ENCODE data around the gene ARHGAP24.

ARHGAP24 gene

DNA sequence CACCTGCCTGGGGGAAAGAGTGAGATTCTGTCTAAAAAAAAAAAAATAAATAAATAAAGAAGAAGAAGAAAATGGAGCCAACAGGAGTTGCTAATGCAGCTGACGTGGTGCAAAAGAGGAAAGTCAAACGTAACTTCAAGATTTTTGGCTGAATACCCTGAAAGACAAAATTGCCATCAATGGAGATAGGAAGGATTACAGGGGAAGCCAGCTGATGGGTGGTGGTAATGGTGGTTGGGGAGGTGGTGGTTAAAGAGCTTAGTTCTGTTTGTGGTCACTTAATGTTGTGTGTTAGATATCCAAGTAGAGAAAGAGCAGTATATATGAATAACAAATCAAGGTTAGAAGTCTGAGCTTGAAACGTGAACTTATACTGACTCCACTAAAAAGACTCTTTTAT lies 225.4 kb downstream of the ARHGAP24 start:
- DNase-seq (ENCODE audit: low spot score) = no peak

DNA sequence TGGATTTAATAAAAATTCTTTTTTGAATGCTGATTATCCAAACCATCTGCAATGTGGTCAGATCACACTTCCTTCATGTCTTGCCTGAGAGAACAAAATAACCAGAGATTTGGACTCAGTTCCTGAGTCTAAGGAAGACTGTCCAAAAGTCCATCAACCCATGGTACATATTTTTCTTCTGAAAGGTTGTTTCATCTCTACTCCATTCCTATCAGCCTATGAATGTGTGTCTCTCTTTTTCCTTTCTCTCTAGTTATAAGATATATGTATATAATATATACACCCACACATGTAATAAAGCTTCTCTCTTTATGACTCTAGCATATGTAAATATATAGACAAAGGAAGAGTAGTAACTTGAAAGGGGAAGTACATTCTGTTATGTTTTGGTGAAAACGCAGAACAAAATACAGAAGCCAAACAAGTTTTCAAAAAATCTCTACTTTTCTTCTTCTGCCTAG lies 226.9 kb downstream of the ARHGAP24 start:
- DNase-seq (ENCODE audit: low spot score) = no peak

DNA sequence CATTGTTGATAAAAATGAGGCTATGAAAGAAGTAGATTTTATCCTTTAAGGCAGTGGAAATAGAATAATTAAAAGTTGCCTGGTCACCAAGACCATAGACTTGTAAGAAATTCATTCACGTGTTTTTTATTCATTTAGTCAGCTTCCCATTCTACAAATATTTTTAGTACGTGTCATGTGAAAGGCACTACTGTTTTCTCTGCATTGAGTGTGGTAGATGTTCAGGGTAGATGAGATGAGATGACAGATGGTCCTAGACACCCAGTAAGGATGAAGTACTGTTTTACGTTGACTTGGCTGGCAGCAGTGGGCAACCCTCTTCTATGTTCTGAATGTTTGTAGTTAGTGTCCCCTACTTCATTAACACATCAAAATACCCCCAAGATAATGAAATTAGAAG lies 228.1 kb downstream of the ARHGAP24 start:
- DNase-seq (ENCODE audit: low spot score) = peak; percentile 93

DNA sequence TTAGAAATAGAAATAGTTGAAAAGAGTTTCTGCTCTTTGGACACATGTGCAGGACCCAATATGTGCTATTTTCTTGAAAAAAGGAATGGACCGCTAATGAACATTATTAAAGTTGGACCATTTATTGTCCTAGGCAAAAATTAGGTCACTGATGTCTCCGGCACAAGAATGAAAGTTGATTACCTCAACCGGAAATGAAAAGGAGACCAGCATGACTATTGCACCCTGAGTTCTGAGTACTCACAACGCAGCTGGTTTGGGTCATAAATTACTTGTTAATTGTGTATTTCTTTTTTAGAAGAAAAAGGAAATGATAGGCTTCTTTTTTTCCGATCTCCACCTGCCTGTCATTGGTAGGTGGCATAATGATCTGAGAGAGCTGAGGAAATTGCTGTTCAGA lies 232.7 kb downstream of the ARHGAP24 start:
- no peak for DNase-seq (ENCODE audit: low spot score)

DNA sequence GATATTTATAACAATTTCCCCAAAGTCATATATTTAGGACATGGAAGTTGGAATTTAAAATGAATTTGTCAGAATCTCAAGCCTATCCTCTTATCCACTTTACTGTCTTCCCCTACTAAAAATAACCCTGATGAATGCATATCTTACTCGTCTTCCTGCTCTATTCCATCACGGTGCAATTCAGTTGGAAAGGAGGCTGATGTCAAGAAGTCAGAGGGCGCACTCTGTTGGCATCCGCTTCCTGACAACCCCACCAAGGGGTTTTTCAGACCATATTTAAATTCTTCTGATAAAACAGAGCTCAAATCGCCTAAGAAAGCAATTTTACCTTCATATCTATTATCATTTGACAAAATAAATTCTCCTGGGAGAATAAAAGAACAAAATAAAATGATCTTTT lies 233.5 kb downstream of the ARHGAP24 start:
- peak; percentile 27 for DNase-seq (ENCODE audit: low spot score)

DNA sequence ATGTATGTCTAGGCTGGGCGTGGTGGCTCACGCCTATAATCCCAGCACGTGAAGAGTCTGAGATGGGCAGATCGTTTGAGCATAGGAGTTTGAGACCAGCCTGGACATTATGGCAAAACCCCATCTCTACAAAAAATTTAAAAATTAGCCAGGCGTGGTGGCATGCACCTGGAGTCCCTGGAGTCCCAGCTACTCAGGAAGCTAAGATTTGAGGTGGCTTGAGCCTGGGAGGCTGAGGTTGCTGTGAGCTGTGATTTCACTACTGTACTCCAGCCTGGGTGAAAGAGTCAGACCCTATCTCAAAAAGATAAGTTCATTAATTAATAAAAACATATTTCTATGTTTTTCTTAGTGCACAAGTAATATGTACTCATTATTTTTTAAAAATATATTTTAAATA lies 238.1 kb downstream of the ARHGAP24 start:
- DNase-seq (ENCODE audit: low spot score) = no peak

DNA sequence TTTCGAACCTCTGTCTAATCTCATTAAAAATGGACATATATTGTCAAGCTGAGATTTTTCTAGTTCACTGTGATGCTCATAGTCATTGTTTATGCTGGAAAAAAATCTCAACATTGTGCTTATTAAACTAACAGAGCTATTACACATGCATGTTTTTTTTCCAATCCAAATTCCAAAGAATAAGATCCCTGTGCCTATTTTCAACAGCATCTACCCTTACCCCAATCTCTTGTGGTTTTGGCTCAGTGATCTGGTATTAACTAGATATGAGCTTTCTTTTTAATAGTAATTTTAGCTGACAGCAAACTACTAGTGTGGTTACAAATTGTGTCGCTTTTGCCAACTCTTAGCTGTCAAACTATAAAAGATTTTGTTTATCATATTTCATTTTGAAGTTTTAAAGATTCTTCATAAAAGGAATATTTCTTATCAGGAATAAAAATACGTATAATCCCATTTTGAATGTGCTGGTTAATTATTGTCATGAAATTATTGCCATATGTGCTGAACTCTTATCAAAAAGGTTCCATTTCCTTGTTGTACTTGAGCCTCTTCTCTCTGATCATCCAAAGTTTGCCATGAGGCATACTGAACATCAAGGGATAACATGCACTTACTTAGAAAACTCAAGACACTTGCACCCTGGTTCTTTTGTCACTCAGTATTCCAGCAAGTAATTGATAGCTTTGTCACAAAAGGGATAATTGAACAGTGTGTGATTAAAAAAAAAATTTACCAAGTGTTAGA lies 241.2 kb downstream of the ARHGAP24 start:
- DNase-seq (ENCODE audit: low spot score) = no peak

DNA sequence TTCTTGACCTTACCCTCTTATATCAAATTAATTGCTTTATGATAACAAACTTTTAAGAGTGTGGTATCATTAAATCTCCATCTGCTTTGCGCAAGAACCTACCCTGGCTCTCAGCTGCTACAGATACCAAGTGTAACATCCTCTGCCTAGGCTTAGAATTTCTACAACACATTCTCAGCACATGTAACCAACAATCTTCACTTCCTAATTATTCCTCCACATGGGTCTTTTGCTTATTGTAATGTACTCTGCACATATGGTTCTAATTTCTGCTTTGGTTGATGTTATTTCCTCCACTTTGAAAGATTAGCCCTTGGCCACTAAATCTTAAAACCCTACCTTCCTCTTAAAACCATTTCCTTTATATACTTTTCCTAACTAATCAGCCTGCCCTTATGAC lies 242.4 kb downstream of the ARHGAP24 start:
- DNase-seq (ENCODE audit: low spot score) = no peak

DNA sequence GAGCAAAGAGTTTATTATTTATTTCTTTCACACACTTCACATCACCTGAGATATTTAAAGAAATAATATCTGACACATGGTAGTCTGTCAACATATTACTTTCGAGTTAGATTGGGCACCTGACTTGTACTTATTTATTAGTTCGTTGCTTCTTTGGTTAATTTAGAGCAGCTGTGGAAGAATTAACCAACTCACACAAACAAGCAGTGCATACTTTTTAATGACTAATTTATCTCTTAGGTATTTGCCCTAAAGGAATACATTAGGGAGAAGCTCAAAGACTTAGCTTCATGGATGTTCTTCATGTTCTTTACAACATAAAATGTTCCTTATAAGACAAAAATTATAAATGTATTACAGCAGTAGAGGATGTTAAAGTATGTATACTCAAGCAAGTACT lies 242.9 kb downstream of the ARHGAP24 start:
- DNase-seq (ENCODE audit: low spot score) = no peak

DNA sequence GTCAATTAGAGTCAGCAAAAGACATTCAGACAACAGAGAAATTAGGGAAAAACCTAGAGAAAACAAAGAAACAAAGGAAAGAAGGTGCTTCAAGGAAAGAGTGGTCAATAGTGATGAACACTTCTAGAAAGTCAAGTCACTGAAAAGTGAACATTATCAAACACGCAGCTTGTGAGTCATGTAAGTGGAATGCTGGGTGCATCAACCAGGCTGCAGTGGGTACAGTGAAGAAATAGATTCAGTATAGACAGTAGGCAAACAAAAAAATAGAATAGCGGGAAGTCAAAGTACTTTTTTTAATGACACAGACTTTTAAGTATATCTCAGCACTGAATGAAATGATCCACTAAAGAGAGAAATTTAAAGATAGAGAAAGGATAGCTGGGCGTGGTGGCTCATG lies 245.8 kb downstream of the ARHGAP24 start:
- DNase-seq (ENCODE audit: low spot score) = peak; percentile 51

DNA sequence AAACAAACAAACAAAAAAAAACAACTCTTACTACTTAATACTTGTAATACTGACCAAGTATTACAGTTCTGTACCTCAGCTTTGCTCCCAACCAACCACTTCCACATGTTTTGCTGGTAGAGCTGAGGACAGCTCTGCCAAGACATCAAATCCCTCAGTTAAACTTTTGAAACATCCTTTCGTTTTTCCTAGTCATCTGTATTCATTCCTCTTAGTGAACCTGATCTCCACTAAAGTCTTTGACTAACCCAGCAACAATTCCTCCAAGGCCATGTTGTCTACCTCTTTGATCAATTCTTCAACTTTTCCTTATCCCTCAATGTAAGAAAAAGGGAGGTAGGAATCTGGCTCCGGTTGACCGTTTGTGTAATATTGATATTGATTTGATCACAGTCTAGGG lies 247.5 kb downstream of the ARHGAP24 start:
- no peak for DNase-seq (ENCODE audit: low spot score)

DNA sequence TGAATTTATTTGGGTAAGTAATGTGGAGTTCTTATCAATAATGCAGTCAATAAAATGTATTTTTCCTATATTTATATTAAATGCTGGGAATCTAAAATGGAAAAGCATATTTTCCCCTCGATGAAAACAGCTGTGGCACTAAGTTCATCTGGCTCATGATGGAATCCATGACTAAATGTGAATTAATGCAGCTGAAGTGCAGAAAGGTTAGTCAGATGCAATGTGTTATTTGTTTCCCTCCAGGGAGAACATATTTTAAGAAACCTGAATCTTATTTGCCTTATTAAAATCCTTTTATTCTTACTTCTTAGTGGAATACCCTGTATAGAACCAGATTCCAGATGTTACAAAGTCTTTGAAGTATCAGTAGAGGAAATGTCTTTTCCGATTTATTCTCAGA lies 247.9 kb downstream of the ARHGAP24 start:
- DNase-seq (ENCODE audit: low spot score) = no peak

DNA sequence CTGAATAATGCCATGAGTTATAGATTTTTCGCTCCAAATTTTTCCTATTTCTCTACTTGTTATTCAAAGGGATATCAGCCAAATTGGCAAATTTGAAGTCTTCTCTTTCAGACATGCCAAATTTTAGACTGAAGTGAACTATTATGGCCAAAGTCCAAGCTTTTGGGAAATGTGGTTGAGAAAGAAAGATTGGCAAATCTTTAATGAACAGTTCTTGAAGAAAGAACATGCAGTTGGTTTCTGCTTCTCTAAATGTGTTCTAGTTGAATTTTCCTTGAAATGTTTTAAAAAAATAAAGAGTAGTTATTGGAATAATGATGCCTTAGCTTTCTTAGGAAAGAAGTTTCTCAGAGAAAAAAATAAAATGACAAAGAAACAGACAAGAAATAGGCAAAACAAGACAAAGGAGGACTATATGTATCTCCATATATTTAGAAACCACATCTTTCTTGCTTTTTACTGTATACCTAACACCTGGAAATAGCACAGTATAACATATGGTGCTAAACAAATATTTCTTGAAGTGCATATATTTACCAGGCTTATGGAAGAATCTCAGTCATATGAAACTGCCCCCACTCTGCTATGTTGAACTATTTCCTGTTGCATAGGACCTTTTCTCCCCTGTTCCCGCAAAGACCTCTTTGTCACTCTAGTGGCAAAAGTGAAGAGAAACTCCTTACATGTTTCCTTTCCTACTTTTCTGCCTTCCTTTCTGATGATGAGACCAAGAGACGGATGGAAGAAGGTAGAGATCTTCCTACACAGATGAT lies 250.0 kb downstream of the ARHGAP24 start:
- no peak for DNase-seq (ENCODE audit: low spot score)

DNA sequence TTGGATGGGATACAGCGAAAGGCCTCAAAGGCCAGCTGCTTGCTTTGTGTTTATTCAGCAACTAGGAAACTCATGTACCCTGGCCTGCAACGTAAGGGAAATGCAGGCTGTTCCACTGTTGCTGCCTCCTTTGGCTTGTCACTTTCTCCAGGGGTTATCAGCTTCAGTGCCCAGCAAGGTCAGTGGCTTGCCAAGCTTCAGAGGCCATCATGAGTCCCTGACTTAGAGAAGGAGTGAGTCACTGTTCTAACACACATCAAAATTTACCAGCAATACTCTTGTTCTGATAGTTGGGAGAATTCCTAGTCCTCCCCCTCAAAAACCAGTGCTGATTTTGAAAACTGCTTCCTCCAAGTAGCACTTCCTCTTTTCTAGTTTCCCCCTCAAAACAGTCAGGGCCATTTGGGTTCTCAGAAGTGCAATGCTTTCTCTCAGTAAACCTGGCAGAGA lies 250.8 kb downstream of the ARHGAP24 start:
- no peak for DNase-seq (ENCODE audit: low spot score)

DNA sequence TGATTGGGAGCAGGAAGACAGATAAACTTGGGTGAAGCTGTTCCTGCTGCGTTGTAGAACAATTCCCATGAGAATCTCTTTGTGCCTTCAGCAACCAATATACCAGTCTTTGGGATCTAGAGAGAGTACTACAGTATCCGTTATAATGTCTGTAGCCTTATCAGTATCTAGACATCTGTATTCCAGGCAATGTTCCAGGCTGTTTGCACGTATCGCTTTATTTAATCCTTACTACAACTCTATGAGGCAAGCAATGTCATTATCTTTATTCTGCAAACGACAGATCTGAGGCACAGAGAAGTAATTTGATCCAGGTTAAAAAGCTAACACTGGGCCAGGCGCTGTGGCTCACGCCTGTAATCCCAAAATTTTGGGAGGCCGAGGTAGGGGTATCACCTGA lies 251.6 kb downstream of the ARHGAP24 start:
- no peak for DNase-seq (ENCODE audit: low spot score)

DNA sequence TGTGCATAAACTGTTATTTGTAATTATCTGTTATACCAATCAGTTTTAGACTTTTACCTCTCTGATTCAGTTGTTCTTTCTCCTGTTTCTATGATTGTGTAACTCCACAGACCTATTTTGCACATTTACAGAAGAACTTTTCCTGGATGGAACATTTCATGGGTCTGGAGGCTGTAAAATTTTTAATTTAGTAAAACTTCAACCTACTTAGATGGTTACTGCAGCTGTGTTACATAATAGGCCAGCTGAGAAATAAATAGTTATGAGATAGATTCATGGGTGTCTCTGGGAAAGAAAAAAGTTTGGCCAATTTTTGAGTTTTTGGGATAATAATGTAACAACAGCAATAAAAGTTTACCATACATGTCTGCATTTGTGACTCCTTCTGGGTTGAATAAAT lies 253.5 kb downstream of the ARHGAP24 start:
- DNase-seq (ENCODE audit: low spot score) = no peak

DNA sequence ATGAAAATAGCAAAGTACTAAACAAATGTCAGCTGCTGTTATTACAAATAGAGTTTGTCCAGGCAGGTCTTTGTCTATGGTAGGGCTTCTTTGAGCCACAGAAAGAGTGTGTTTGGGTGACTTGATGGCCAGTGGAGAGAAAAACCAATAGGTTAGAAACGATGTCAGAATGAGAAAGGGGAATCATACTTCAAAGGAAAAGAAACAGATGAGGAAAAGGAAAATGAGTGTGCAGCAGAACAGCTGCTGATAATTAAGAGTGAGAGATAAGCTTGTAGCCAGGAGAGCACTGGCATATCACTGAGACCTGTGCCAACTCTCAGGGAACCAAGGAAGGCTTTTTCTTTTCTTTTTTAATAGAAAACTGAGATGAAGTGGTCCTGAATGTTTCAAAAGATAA lies 257.2 kb downstream of the ARHGAP24 start:
- no peak for DNase-seq (ENCODE audit: low spot score)

DNA sequence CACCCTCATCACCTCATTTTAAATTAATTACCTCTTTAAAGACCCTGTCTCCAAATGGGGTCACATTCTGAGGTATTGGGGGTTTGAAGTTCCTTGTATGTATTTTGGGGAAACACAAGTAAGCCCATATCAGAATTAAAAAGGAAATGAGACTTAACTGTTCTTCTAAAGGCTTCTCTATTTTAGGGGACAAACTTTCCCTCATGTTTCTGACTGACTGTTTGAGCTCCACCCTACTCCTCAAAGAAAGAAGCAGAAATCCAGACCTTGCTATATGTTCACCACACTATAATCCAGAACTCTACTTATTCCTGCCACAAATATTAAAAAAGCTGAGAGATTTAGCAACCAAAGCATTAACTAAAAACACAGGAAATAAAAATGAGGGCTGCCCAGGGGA lies 258.8 kb downstream of the ARHGAP24 start:
- DNase-seq (ENCODE audit: low spot score) = no peak

DNA sequence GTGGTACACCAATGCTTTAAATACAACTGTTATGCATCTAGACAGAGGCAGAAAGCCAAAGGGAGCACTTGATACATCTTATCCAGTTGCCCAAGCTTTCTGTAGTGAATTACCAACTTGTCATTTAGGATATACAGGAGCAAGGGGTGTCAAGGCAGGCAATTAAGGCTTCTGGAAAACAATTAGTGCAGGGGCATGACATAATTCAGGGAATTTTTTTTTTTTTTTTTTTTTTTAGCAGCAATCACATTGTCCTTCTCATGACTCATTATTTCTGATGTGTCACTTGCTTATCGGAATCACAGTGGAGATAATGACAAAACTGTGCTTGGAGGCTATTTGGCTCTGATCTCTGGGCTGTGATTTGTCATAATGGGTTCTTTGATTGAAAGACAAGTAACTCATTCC lies 259.5 kb downstream of the ARHGAP24 start:
- peak; percentile 56 for DNase-seq (ENCODE audit: low spot score)

DNA sequence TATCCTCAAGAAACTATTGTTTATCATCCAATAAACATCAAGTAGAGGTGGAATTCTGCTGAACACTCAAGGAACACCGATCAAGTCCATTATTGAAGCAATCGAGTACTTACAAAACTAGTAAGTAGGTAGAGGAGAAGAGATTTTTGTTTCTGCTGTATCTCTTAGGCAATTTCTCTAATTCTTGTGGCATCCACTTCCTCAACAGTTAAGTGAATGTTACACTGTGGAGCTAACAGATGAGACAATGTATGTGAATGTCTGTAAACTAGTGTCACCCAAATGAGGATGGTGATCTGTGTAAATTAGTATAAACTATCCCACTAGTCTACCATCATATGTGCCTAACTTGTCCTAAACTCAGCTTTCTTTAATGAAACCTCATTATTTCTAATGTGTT lies 261.6 kb downstream of the ARHGAP24 start:
- no peak for DNase-seq (ENCODE audit: low spot score)

DNA sequence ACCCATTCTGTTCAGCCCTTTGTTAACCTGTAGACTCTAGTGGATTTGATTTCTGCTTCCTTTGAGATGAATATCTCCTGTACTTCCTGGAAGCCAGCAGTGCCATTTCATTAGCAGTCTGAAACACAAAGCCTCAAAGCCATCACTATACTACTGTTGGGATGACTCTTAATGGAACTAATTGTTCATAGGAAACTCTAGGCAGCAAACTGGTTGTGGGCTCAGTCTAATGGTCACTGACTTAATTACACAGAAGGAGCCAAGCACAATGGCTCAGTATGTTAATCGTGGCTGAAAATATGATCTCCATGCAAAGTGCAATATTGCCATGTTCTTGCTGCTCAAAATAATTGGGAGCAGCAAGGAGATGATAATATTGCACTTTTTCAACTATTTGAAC lies 262.3 kb downstream of the ARHGAP24 start:
- peak; percentile 28 for DNase-seq (ENCODE audit: low spot score)

DNA sequence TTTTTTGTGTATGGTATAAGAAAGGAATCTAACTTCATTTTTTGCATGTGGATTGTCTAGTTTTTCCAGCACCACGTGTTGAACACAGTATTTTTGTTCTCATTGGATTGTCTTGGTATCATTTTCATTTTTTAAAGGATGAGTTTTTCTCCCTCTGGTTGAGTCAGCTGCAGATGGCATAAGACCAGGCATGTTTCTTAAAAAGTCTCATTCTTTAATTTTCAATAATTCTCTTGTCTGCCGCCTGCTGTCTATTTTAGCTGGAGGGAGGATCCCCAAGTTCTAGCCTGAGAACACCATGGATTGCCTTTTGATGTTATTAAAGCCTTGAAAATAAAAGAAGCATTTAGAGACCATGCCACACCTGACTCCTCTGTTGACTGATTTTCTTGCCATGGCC lies 263.8 kb downstream of the ARHGAP24 start:
- no peak for DNase-seq (ENCODE audit: low spot score)

DNA sequence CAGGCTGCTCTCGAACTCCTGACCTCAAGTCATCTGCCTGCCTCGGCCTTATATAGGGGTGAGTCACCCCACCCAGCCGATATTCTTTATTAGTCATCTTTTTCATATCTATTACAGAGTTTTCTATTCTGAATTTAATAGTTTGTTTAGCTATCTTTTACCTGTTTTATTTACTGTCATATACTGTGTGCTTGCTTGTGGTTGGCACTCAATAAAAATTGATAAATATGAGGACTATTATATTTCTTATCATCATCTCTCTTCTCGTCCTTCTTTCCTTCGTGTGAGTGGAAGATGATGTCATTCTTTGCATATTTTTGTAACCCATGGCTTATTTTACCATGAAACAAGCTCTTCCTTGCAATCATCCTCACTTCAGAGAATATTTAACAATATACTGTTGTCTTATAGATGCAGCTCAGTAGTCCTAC lies 265.5 kb downstream of the ARHGAP24 start:
- no peak for DNase-seq (ENCODE audit: low spot score)

DNA sequence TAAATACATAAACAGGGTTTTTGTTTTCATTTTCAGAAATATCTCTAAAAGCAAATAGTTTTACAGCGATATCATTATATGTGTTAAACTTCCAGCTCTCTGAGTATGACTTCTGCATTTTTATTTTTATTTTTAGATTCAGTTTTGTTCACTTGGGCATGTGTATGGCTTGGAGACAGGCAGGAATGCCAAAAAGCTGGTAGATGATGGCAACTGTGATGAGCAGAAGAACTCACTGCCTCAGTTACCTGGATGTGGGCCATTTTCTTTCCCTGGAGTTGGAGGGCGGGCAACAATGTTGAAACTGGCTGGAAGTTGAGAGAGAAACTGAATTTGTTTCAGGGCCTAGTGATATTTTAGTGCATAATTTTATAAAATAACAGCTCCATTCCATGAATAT lies 266.4 kb downstream of the ARHGAP24 start:
- DNase-seq (ENCODE audit: low spot score) = no peak
